GM04504 (cell line): ENCODE measurements around the gene PLCB1.
"Not testable (repeated sequence)": the region's sequence is repeated elsewhere in the genome, so short reads cannot be mapped to it uniquely, and the experiment has no call there.

Experiments used
- DNase-seq: peaks from one replicate; pipeline ENCODE4 v3.0.0-alpha.2; 2012; ENCODE audit warnings: low read depth

Gene PLCB1

GRCh38 chr20:8131598-8132483, at the start of gene PLCB1:
Gene PLCB1, plus strand, starts transcription at chr20:8132266. Its CDS starts 386 bp downstream, at chr20:8132652.
- peak; percentile 66 for DNase-seq

GRCh38 chr20:8082989-8083388, 49.1 kb upstream of the PLCB1 start:
- DNase-seq = peak; percentile 43

- no peak for DNase-seq
Measured at GRCh38 chr20:8089668-8090067, 42.4 kb upstream of the PLCB1 start.

- DNase-seq = peak; percentile 35
Measured at GRCh38 chr20:8094415-8094818, 37.6 kb upstream of the PLCB1 start.

- peak; percentile 46 for DNase-seq
Measured at GRCh38 chr20:8094850-8095249, 37.2 kb upstream of the PLCB1 start.

- DNase-seq = peak; percentile 21
Measured at GRCh38 chr20:8095648-8096572, 36.2 kb upstream of the PLCB1 start.

- DNase-seq = no peak
Measured at GRCh38 chr20:8097307-8097706, 34.8 kb upstream of the PLCB1 start.

GRCh38 chr20:8104252-8104651, 27.8 kb upstream of the PLCB1 start:
- no peak for DNase-seq

- not testable (repeated sequence) for DNase-seq
Measured at GRCh38 chr20:8114612-8115011, 17.5 kb upstream of the PLCB1 start.

- no peak for DNase-seq
Measured at GRCh38 chr20:8115436-8115835, 16.6 kb upstream of the PLCB1 start.

- DNase-seq = no peak
Measured at GRCh38 chr20:8116067-8116811, 15.8 kb upstream of the PLCB1 start.

- DNase-seq = no peak
Measured at GRCh38 chr20:8117636-8118035, 14.4 kb upstream of the PLCB1 start.

- no peak for DNase-seq
Measured at GRCh38 chr20:8118039-8118438, 14.0 kb upstream of the PLCB1 start.

GRCh38 chr20:8118760-8119159, 13.3 kb upstream of the PLCB1 start:
- DNase-seq = no peak

- no peak for DNase-seq
Measured at GRCh38 chr20:8121666-8122065, 10.4 kb upstream of the PLCB1 start.

- DNase-seq = no peak
Measured at GRCh38 chr20:8124639-8125038, 7.4 kb upstream of the PLCB1 start.

- no peak for DNase-seq
Measured at GRCh38 chr20:8126181-8126580, 5.9 kb upstream of the PLCB1 start.

- no peak for DNase-seq
Measured at GRCh38 chr20:8126841-8127378, 5.2 kb upstream of the PLCB1 start.

- no peak for DNase-seq
Measured at GRCh38 chr20:8127553-8128255, 4.4 kb upstream of the PLCB1 start.

GRCh38 chr20:8128291-8129060, 3.6 kb upstream of the PLCB1 start:
- DNase-seq = no peak
